GM06990 (cell line): ENCODE measurements around the gene CCL2.

Experiments
- DNase-seq: peaks from one replicate; pipeline ENCODE4 v3.0.0-alpha.2; 2011; ENCODE audit not compliant: insufficient read length; ENCODE audit errors: extremely low read depth
- H3K27me3 ChIP-seq: replicated peaks from 2 replicates; pipeline ENCODE4 v1.6.0; 2011; ENCODE audit warnings: low read length; ENCODE audit not compliant: control insufficient read depth, insufficient read depth
- H3K36me3 ChIP-seq: 2 replicates; pipeline ENCODE4 v1.5.1; 2011; ENCODE audit warnings: low read length; ENCODE audit not compliant: control insufficient read depth, insufficient read depth
- H3K4me3 ChIP-seq: replicated peaks from 2 replicates; pipeline ENCODE4 v1.5.1; 2011; ENCODE audit warnings: low read depth, mild to moderate bottlenecking, control low read depth, low read length
- CTCF ChIP-seq: IDR thresholded peaks from 2 replicates; pipeline ENCODE4 v1.5.1; 2011; ENCODE audit warnings: low read length, control low read depth, mild to moderate bottlenecking, inconsistent platforms; ENCODE audit not compliant: insufficient read depth, poor library complexity, severe bottlenecking

The CCL2 gene

GRCh38 chr17:34269969-34270368 is 14.9 kb downstream of the CCL2 start, which contains the start of gene CCL7:
TSS of gene CCL7 (plus strand) at chr17:34270221. CDS start at chr17:34270291, 70 bp downstream.
- DNase-seq = no peak
- no peak within 1 kb of the TSS for H3K4me3 ChIP-seq
- no peaks in the 10 kb centered on the region; the same call in 1 of the 2 replicates for H3K27me3 ChIP-seq
- H3K36me3 ChIP-seq = no peaks in the 10 kb centered on the region
- TF ChIP-seq CTCF = no peak

GRCh38 chr17:34275881-34276280 is 20.8 kb downstream of the CCL2 start:
- H3K36me3 ChIP-seq = no peaks in the 10 kb centered on the region
- no peak for DNase-seq
- no peak for TF ChIP-seq CTCF
- no peaks in the 10 kb centered on the region; the same call in 1 of the 2 replicates for H3K27me3 ChIP-seq
- no peak overlapping the region for H3K4me3 ChIP-seq

- no peaks in the 10 kb centered on the region for H3K36me3 ChIP-seq
- no peak for DNase-seq
- H3K27me3 ChIP-seq = no peaks in the 10 kb centered on the region; the same call in 1 of the 2 replicates
- TF ChIP-seq CTCF = no peak
- no peak overlapping the region for H3K4me3 ChIP-seq
Measured at GRCh38 chr17:34276826-34277225, 21.7 kb downstream of the CCL2 start.

GRCh38 chr17:34283571-34283970 is 28.5 kb downstream of the CCL2 start:
- no peak for DNase-seq
- no peak for TF ChIP-seq CTCF
- Histone ChIP-seq H3K27me3 (no peaks in the 10 kb centered on the region; the same call in 1 of the 2 replicates), H3K4me3 (no peak overlapping the region), H3K36me3 (no peaks in the 10 kb centered on the region)

GRCh38 chr17:34285286-34285792 is 30.3 kb downstream of the CCL2 start, which contains the start of gene CCL11:
TSS of gene CCL11 (plus strand) at chr17:34285742. CDS start at chr17:34285809, 67 bp downstream.
- Histone ChIP-seq H3K27me3 (no peaks in the 10 kb centered on the region; the same call in 1 of the 2 replicates), H3K36me3 (no peaks in the 10 kb centered on the region), H3K4me3 (no peak within 1 kb of the TSS)
- no peak for TF ChIP-seq CTCF
- DNase-seq = no peak

DNA sequence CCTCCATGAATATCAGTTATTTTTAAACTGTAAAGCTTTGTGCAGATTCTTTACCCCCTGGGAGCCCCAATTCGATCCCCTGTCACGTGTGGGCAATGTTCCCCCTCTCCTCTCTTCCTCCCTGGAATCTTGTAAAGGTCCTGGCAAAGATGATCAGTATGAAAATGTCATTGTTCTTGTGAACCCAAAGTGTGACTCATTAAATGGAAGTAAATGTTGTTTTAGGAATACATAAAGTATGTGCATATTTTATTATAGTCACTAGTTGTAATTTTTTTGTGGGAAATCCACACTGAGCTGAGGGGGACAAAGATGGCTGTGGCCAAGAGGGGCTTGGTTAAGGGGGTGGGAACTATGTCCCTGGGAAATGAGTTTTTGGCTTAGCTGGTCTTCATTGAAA is 32.8 kb downstream of the CCL2 start:
- Histone ChIP-seq H3K27me3 (no peaks in the 10 kb centered on the region; the same call in 1 of the 2 replicates), H3K36me3 (no peaks in the 10 kb centered on the region), H3K4me3 (no peak overlapping the region)
- TF ChIP-seq CTCF = no peak
- no peak for DNase-seq
